Measurements from ENCODE around the gene TCF19. TPM values are rescaled to one million over a fixed set of nuclear protein-coding genes. Genes with fewer than 3 reads are reported as not detected.

Gene TCF19
- total RNA-seq (2014; rRNA removed; shearing (Covaris generic)) (11.1 and 11.2 TPM in 2 replicates), polyA plus RNA-seq (2016; fragmentation: Nextera tagmentation; extraction: Ambion mirVana) (7.1 and 8.3 TPM in 2 replicates)
- long read RNA-seq, partial matches to known transcripts, result 2 of 10 reads
- long read RNA-seq, other reads (novel, unspliced or antisense), result 3 of 10 reads

GRCh38 chr6:31158140-31158862 lies at the start of gene TCF19:
TCF19 (plus strand) TSS chr6:31158589; CDS start chr6:31159470, 881 bp downstream.
- H3K9me2 ChIP-seq (ENCODE audit: insufficient read depth), result no peaks in the 10 kb centered on the region
- DNase-seq (ENCODE audit: low spot score) (peak; percentile 99), ATAC-seq (peak; percentile 78)
- H3K27ac ChIP-seq (ENCODE audit: low read depth), result peak within 1 kb of the TSS; percentile 79; the same call in 1 of the 2 replicates
- peak; percentile 69 for TF ChIP-seq POLR2AphosphoS5 (IDR thresholded peaks at IDR 0.05; ENCODE audit: low read depth)
- no peak for TF ChIP-seq REST (IDR thresholded peaks at IDR 0.05; ENCODE audit: unreplicated experiment)
- TF ChIP-seq CREB1 (CRISPR knock-in tag; IDR thresholded peaks at IDR 0.05; ENCODE audit: low read depth), result peak; percentile 59
- H3K79me2 ChIP-seq (replicated peaks; ENCODE audit: insufficient read depth), result 0 out of 2 replicates have a peak, but pooled peaks cover 16% of the 10 kb centered on the region
- peaks cover 40% of the 10 kb centered on the region for H3K4me1 ChIP-seq (ENCODE audit: insufficient read depth)
- Mint-ChIP-seq H3K27me3 (ENCODE audit: insufficient read depth, low read depth, poor library complexity) (peaks cover 17% of the 10 kb centered on the region), H3K4me3 (peak within 1 kb of the TSS; percentile 88), H3K9me3 (no peaks in the 10 kb centered on the region), H3K36me3 (ENCODE audit: low read depth) (peaks cover 55% of the 10 kb centered on the region), H3K4me1 (peaks cover 39% of the 10 kb centered on the region), H3K27ac (peak within 1 kb of the TSS; percentile 86)
- peak within 1 kb of the TSS; percentile 100 for H3K4me2 ChIP-seq
- H2AFZ ChIP-seq, result peak within 1 kb of the TSS; percentile 87; the same call in 1 of the 2 replicates
- peaks cover 39% of the 10 kb centered on the region for H3F3A ChIP-seq (replicated peaks; ENCODE audit: low read depth)
- H3K27me3 ChIP-seq (ENCODE audit: insufficient read depth), result 0 out of 2 replicates have a peak, but pooled peaks cover 2% of the 10 kb centered on the region
- peak within 1 kb of the TSS; percentile 75 for H3K4me3 ChIP-seq
- H4K20me1 ChIP-seq (replicated peaks; ENCODE audit: insufficient read depth), result peaks cover 8% of the 10 kb centered on the region
- peaks cover 6% of the 10 kb centered on the region for H3K36me3 ChIP-seq (ENCODE audit: insufficient read depth)

- no peak overlapping the region for H3K27ac ChIP-seq (ENCODE audit: low read depth)
- no peak overlapping the region for H3K4me3 ChIP-seq
- TF ChIP-seq CTCF (conservative IDR thresholded peaks at IDR 0.05; ENCODE audit: low read depth in 2 of 2), result peak; percentile 20 to 24; a peak in 3 of 4 replicates
- TF ChIP-seq REST (IDR thresholded peaks at IDR 0.05; ENCODE audit: unreplicated experiment), result no peak
- no peak for TF ChIP-seq JUNB (IDR thresholded peaks at IDR 0.05; ENCODE audit: unreplicated experiment)
- no peak for TF ChIP-seq NANOG (IDR thresholded peaks at IDR 0.05; ENCODE audit: borderline replicate concordance)
- TF ChIP-seq EZH2 (IDR thresholded peaks at IDR 0.05; ENCODE audit: low read depth, unreplicated experiment), result no peak
- no peak for TF ChIP-seq EZH2phosphoT487 (IDR thresholded peaks at IDR 0.05; ENCODE audit: unreplicated experiment)
- TF ChIP-seq ZNF114 (CRISPR knock-in tag; IDR thresholded peaks at IDR 0.05), result no peak
- TF ChIP-seq ETS1 (IDR thresholded peaks at IDR 0.05), result no peak
- ATAC-seq, result peak; percentile 70
- H3K79me2 ChIP-seq (replicated peaks; ENCODE audit: insufficient read depth), result no peaks in the 10 kb centered on the region
- Mint-ChIP-seq H3K9me3 (no peaks in the 10 kb centered on the region; the same call in 2 of the 3 replicates), H3K4me3 (no peak overlapping the region), H3K27me3 (ENCODE audit: insufficient read depth, low read depth, poor library complexity) (peaks cover 16% of the 10 kb centered on the region), H3K36me3 (ENCODE audit: low read depth) (no peaks in the 10 kb centered on the region; the same call in 2 of the 3 replicates), H3K4me1 (peaks cover 39% of the 10 kb centered on the region), H3K27ac (no peak overlapping the region; the same call in 1 of the 2 replicates)
- peaks cover 7% of the 10 kb centered on the region; the same call in 1 of the 2 replicates for H3K9me2 ChIP-seq (ENCODE audit: insufficient read depth)
- H3K4me2 ChIP-seq, result peak overlapping the region; percentile 27; the same call in 1 of the 2 replicates
- no peaks in the 10 kb centered on the region for H4K20me1 ChIP-seq (replicated peaks; ENCODE audit: insufficient read depth)
- peaks cover 16% of the 10 kb centered on the region for H3K4me1 ChIP-seq (ENCODE audit: insufficient read depth)
- no peaks in the 10 kb centered on the region for H3K36me3 ChIP-seq (ENCODE audit: insufficient read depth)
- no peaks in the 10 kb centered on the region for H3F3A ChIP-seq (replicated peaks; ENCODE audit: low read depth)
- no peaks in the 10 kb centered on the region for H3K27me3 ChIP-seq (ENCODE audit: insufficient read depth)
- DNase-seq (ENCODE audit: low spot score), result peak; percentile 47
- no peak overlapping the region; the same call in 1 of the 2 replicates for H2AFZ ChIP-seq
Observed at GRCh38 chr6:31110825-31111582, 47.4 kb upstream of the TCF19 start.

Measured in GM23338 (cell line).